Fibroblast of skin of right biceps (primary cell): ENCODE results near the gene TFF3.

Source experiments
- DNase-seq: peaks from one replicate; pipeline ENCODE4 v3.0.0-alpha.2; 2013

The TFF3 gene

GRCh38 chr21:42264245-42265195, 50.7 kb downstream of the TFF3 start:
- no peak for DNase-seq

DNA sequence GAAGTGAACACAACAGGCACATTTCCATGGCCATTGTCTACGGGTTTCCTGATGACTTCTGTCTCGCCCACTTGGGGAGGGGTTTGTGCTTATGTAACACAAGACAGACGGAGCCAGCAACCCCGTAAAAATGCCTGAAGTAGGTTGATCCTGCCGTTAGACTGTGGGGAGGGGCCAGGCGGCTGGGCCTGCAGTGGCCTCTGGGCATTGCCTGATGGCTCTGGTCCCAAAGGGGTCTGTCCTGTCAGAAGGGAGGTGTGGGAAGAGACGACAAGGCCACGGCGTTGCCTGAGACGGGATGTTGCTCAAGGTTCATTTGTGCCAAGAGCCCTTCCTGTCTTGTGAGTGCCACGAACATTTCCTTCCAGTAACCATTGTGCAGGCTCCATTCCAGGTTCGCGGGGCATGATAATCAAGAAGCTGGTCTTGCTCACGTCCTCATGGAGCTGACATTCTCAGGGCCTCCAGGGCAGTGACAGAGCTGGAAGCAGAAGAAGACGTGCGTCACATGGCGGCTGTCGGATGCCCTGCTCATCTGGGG, 51.5 kb downstream of the TFF3 start:
- no peak for DNase-seq

GRCh38 chr21:42262831-42263231, 52.4 kb downstream of the TFF3 start:
- DNase-seq: peak; percentile 11

GRCh38 chr21:42261829-42262200, 53.4 kb downstream of the TFF3 start:
- no peak for DNase-seq
